HepG2 (cell line): ENCODE measurements around the gene YWHAQ. TPM values are rescaled to one million over a fixed set of nuclear protein-coding genes. Genes with fewer than 3 reads are reported as not detected.

Experiments used
- ATAC-seq: fragments of 200-7000 bp; cut with Tn5 transposase; 3 replicates; pipeline ENCODE4 v1.9.1; 2020; ENCODE audit warnings: mild to moderate bottlenecking, moderate library complexity
- BruUV-seq: library from RNA; stranded (reverse); fragments of 400-500 nt; replicated peaks from 2 replicates; lab custom pipeline; 2021; lab: Mats Ljungman, UMichigan
- CTCF ChIA-PET: fragments of 300-600 bp; formaldehyde crosslinking; extraction: SDS; loops from one replicate; lab custom pipeline; 2021; ENCODE audit warnings: low total read pairs, inconsistent platforms, low intra/inter-chr PET ratio; lab: Yijun Ruan, JAX
- POLR2A ChIA-PET: fragments of 350-600 bp; sonication (Branson Sonifier 250); formaldehyde crosslinking; loops from one replicate; lab custom pipeline; 2020; ENCODE audit warnings: antibody characterized with exemption, inconsistent platforms; lab: Yijun Ruan, JAX
- DNase-seq: peaks from one replicate; pipeline ENCODE4 v3.0.0-alpha.2; 2015; ENCODE audit warnings: low spot score
- FAIRE-seq: peaks from 3 replicates; lab custom pipeline; 2011; peaks lifted over from hg19 to GRCh38; lab: Jason Lieb, UNC
- H2AFZ ChIP-seq: one replicate; pipeline ENCODE4 v1.6.1; 2011; ENCODE audit warnings: low read length, inconsistent platforms
- H3K27ac ChIP-seq: fragments of 300-600 bp; 3 replicates; pipeline ENCODE4 v1.8.0; 2011; ENCODE audit warnings: mixed run types, mild to moderate bottlenecking, mixed read lengths, low read length, inconsistent platforms; ENCODE audit not compliant: insufficient read depth; ENCODE audit errors: extremely low read length
- H3K27me3 ChIP-seq, 2 experiments: fragments of 200-600 bp in 1 of 2; 2 replicates in 1 of 2; 3 replicates in 1 of 2; pipeline versions ENCODE4 v1.6.0 to v1.8.0; 2011; ENCODE audit warnings: low read length in 2 of 2, mild to moderate bottlenecking in 2 of 2, moderate library complexity in 2 of 2, inconsistent platforms in 1 of 2; ENCODE audit not compliant: insufficient read depth in 2 of 2, control insufficient read depth in 1 of 2
- H3K36me3 ChIP-seq, 2 experiments: fragments of 200-600 bp in 1 of 2; replicated peaks in 1 of 2; 2 replicates in 1 of 2; 3 replicates in 1 of 2; pipeline versions ENCODE4 v1.5.1 to v1.8.0; 2011; ENCODE audit warnings: low read length in 2 of 2, inconsistent platforms in 1 of 2; ENCODE audit not compliant: insufficient read depth in 2 of 2, control insufficient read depth in 1 of 2
- H3K4me1 ChIP-seq: 2 replicates; pipeline ENCODE4 v1.5.1; 2012; ENCODE audit warnings: low read length, inconsistent platforms; ENCODE audit not compliant: insufficient read depth
- H3K4me2 ChIP-seq: 2 replicates; pipeline ENCODE4 v1.6.0; 2011; ENCODE audit warnings: low read depth, low read length, inconsistent platforms
- H3K4me3 ChIP-seq, 3 experiments: fragments of 200-600 bp in 1 of 3; sonication (generic), shearing (Covaris generic) in 1 of 3; replicated peaks in 1 of 3; 2 replicates each; pipeline ENCODE4 v1.5.1; 2011 to 2016; ENCODE audit warnings: low read length in 3 of 3, inconsistent platforms in 2 of 3, low read depth in 2 of 3, mild to moderate bottlenecking in 2 of 3, control low read depth in 1 of 3, mixed read lengths in 1 of 3; ENCODE audit not compliant: insufficient read depth in 1 of 3
- H3K79me2 ChIP-seq: one replicate; pipeline ENCODE4 v1.6.1; 2011; ENCODE audit warnings: low read length, inconsistent platforms; ENCODE audit not compliant: insufficient read depth
- H3K9ac ChIP-seq: 2 replicates; pipeline ENCODE4 v1.6.0; 2011; ENCODE audit warnings: mild to moderate bottlenecking, low read depth, low read length, inconsistent platforms; ENCODE audit not compliant: insufficient read depth
- H3K9me3 ChIP-seq: 2 replicates; pipeline ENCODE4 v1.5.1; 2012; ENCODE audit warnings: mild to moderate bottlenecking, low read length
- H4K20me1 ChIP-seq: 2 replicates; pipeline ENCODE4 v1.6.0; 2011; ENCODE audit warnings: inconsistent platforms, mild to moderate bottlenecking, low read length, moderate library complexity; ENCODE audit not compliant: insufficient read depth
- ATF7 ChIP-seq, 2 experiments: fragments of 450-650 bp in 1 of 2; sonication (generic) in 1 of 2; formaldehyde crosslinking in 1 of 2; IDR thresholded peaks; 2 replicates each; pipeline versions ENCODE4 v1.4.0 to v1.6.1; 2016 to 2020; ENCODE audit warnings: antibody characterized with exemption in 1 of 2, mild to moderate bottlenecking in 1 of 2, missing genetic modification reagents in 1 of 2
- MTA1 ChIP-seq: sonication (generic); formaldehyde crosslinking; IDR thresholded peaks from 2 replicates; pipeline ENCODE4 v1.4.0; 2020; ENCODE audit warnings: missing genetic modification reagents, mild to moderate bottlenecking, borderline replicate concordance
- WGBS: methylation state at CpG from one replicate; pipeline ENCODE4 v1.1.6; 2017; ENCODE audit warnings: low lambda C conversion rate; 5-methylcytosine and 5-hydroxymethylcytosine counted together
- in situ Hi-C: cut with HindIII; loops from 2 replicates; pipeline ENCODE4 v1.10.0; 2017; ENCODE audit warnings: low pct_unique_long_range_greater_than_20kb; ENCODE audit not compliant: extremely low pct_ligation_motif_present
- intact Hi-C: fragments of 100-400 bp; cut with micrococcal nuclease; formaldehyde crosslinking; loops from one replicate; pipeline ENCODE4 v1.10.0; 2022; ENCODE audit not compliant: unreplicated experiment
- polyA plus RNA-seq, 8 experiments: library from polyadenylated mRNA; depleted of rRNA in 3 of 8; stranded (reverse) in 7 of 8; unstranded in 1 of 8; fragments of >200 nt; fragmentation: Illumina TruSeq in 4 of 8; extraction: Trizol in 4 of 8; gene quantifications; 2 replicates each; pipeline versions ENCODE4 v1.2.1 to v1.2.3, GENCODE V29; 2011 to 2016; ENCODE audit warnings: low read depth in 4 of 8, missing spikeins in 1 of 8, mixed read lengths in 1 of 8; ENCODE audit not compliant: insufficient read depth in 1 of 8
- total RNA-seq, 5 experiments: library from RNA; depleted of rRNA; stranded (reverse); fragments of >200 nt; fragmentation: Illumina TruSeq; extraction: Trizol; gene quantifications; 2 replicates each; pipeline ENCODE4 v1.2.3, GENCODE V29; 2016; ENCODE audit warnings: low read depth in 1 of 5
- TF ChIP-seq, protein P1 (sequence below): sonication (generic); formaldehyde crosslinking; IDR thresholded peaks from 2 replicates; pipeline ENCODE4 v1.4.0; 2020; ENCODE audit warnings: missing genetic modification reagents, borderline replicate concordance

Gene YWHAQ
- total and polyA plus RNA-seq, 2 of the 13 experiments (the other 11 are each of a cell fraction or from before 2014, with no cell fraction given), result 160 to 304 TPM

DNA sequence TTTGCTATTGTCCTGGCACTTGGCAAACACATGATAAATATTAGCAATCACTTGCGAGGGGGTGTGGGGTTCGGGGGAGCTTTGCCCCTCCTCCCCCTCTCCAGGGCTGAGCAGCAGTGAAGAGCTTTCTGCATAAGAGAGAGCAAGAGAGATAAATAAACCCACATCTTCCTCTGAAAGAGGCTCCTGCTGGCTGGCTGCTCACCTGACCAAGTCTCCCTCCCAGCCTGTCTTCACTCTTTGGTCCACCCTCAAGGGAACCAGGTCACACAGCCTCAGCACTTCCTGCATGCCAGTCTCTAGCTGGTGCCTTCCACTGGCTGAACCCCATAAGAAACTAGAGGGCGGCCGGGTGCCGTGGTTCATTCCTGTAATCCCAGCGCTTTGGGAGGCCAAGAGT is 18.5 kb upstream of the YWHAQ start:
- no TSS peak for BruUV-seq
- intact Hi-C loops (no loop called here), in situ Hi-C loops (no loop called here)
- Histone ChIP-seq H3K27me3 (peaks cover 0 to 29% of the 10 kb centered on the region in 2 experiments; a peak in 4 of 5 replicates), H4K20me1 (no peaks in the 10 kb centered on the region), H3K27ac (no peak overlapping the region), H3K4me3 (no peak overlapping the region), H3K79me2 (no peaks in the 10 kb centered on the region), H2AFZ (no peak overlapping the region), H3K9me3 (no peaks in the 10 kb centered on the region), H3K4me2 (no peak overlapping the region), H3K4me1 (peaks cover 38% of the 10 kb centered on the region), H3K36me3 (no peaks in the 10 kb centered on the region), H3K9ac (no peak overlapping the region)
- POLR2A ChIA-PET, result no interaction called here
- CTCF ChIA-PET, result no interaction called here
- no peak for FAIRE-seq
- no peak for DNase-seq
- ATAC-seq, result no peak
- TF ChIP-seq, protein P1, sequence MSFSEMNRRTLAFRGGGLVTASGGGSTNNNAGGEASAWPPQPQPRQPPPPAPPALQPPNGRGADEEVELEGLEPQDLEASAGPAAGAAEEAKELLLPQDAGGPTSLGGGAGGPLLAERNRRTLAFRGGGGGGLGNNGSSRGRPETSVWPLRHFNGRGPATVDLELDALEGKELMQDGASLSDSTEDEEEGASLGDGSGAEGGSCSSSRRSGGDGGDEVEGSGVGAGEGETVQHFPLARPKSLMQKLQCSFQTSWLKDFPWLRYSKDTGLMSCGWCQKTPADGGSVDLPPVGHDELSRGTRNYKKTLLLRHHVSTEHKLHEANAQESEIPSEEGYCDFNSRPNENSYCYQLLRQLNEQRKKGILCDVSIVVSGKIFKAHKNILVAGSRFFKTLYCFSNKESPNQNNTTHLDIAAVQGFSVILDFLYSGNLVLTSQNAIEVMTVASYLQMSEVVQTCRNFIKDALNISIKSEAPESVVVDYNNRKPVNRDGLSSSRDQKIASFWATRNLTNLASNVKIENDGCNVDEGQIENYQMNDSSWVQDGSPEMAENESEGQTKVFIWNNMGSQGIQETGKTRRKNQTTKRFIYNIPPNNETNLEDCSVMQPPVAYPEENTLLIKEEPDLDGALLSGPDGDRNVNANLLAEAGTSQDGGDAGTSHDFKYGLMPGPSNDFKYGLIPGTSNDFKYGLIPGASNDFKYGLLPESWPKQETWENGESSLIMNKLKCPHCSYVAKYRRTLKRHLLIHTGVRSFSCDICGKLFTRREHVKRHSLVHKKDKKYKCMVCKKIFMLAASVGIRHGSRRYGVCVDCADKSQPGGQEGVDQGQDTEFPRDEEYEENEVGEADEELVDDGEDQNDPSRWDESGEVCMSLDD (CRISPR knock-in tag), result no peak
- 36% methylated on average over 6 of the region's 6 CpGs for WGBS

GRCh38 chr2:9648821-9649220 is 18.0 kb upstream of the YWHAQ start:
- no peak for TF ChIP-seq ATF7 (IDR thresholded peaks at IDR 0.05)
- TF ChIP-seq ATF7 (CRISPR knock-in tag; IDR thresholded peaks at IDR 0.05), result no peak
- TF ChIP-seq MTA1 (CRISPR knock-in tag), result 0 out of 2 replicates have a peak, but pooled peaks have one; percentile 12
- Histone ChIP-seq H3K9ac (no peak overlapping the region), H3K27ac (no peak overlapping the region), H3K4me3 (no peak overlapping the region), H3K79me2 (no peaks in the 10 kb centered on the region), H3K4me2 (no peak overlapping the region), H4K20me1 (no peaks in the 10 kb centered on the region), H3K4me1 (peaks cover 34% of the 10 kb centered on the region), H3K27me3 (peaks cover 0 to 33% of the 10 kb centered on the region in 2 experiments; a peak in 4 of 5 replicates), H3K36me3 (no peaks in the 10 kb centered on the region), H2AFZ (no peak overlapping the region), H3K9me3 (no peaks in the 10 kb centered on the region)
- intact Hi-C loops, result no loop called here
- 38% methylated on average over 6 of the region's 10 CpGs for WGBS
- BruUV-seq, result no TSS peak
- POLR2A ChIA-PET, result interaction anchor here (2.5 kb wide), 1 partner anchor 18 kb away, joined by 9 read pairs; the partner anchor contains the start of gene YWHAQ
- no peak for DNase-seq
- in situ Hi-C loops, result no loop called here
- no peak for ATAC-seq
- CTCF ChIA-PET, result no interaction called here
- FAIRE-seq, result no peak
